ENCODE measurements around the gene FGA. TPM values are rescaled to one million over a fixed set of nuclear protein-coding genes. Genes with fewer than 3 reads are reported as not detected.

The FGA gene
- total RNA-seq, 8 experiments from 2014 or later, result 0.08 to 0.52 (median 0.09) TPM; not detected in 5

DNA sequence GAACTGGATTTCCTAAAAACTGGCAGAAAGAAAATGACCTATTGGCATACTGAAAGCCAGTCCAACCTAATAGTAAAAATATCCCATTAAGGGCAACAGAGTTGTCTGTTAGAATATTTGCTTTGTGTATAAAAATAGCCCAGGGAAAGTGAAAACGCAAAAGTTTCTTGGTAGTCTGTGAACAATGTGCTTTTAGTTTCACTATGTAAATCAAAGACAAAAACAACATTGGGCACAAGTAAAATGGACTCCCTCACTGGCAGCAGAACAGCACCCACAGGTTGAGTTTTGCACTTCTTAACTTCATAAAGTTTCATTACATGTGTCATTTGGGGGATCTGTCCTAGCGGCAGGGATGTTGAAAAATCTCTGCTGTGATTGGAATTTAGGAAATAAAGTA, 26.2 kb upstream of the FGA start:
- ATAC-seq (replicated peaks in 6 of 8), result peak in 2 of 8 experiments; percentile 38 to 58
- 0 to 100% (median 78%) methylated on average over 1 to 2 of the region's 2 CpGs for WGBS, 10 experiments
- in situ Hi-C loops (cut with MboI; ENCODE audit: low pct_unique_long_range_greater_than_20kb in 2 of 9, low sequenced_read_pairs in 9 of 9, unreplicated experiment in 9 of 9), result loop anchor here in 1 of 9 experiments (25.0 kb wide), 1 partner anchor 229 kb away; no protein-coding TSS in a partner anchor

DNA sequence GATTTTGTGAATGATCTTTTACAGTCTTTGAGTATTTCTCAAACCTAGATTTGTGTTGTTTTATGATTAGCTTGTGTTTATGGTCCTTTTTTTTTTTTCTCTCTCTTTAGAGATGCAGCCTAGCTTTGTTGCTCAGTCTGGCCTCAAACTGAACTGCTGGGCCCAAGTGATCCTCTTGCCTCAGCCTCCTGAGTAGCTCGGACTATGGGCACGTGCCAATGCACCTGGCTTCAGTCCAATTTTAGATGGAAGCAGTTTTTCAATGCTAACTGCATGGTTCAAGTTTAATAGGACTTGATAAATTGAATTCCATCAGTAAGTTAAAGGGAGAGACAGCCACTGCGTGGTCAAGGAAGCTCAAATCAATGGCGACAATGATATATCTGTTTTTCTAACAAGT, 25.7 kb upstream of the FGA start:
- in situ Hi-C loops (cut with MboI; ENCODE audit: low pct_unique_long_range_greater_than_20kb in 2 of 9, low sequenced_read_pairs in 9 of 9, unreplicated experiment in 9 of 9), result loop anchor here in 1 of 9 experiments (25.0 kb wide), 1 partner anchor 229 kb away; no protein-coding TSS in a partner anchor
- no peak for ATAC-seq (replicated peaks in 6 of 8)
- Histone ChIP-seq H3K4me3 (no peak overlapping the region), H3K27ac (no peak overlapping the region), H3K4me1 (replicated peaks in 1 of 2) (no peaks in the 10 kb centered on the region)
- WGBS, 10 experiments, result 8 to 100% (median 79%) methylated on average over 1 to 4 of the region's 4 CpGs; no CpG with 5 or more reads in 1 of the 10 experiments

More for the DNA sequence above, 26.2 kb upstream of the FGA start:
- Histone ChIP-seq H3K27ac (no peak overlapping the region), H3K4me1 (replicated peaks in 1 of 2) (no peaks in the 10 kb centered on the region), H3K4me3 (no peak overlapping the region)

DNA sequence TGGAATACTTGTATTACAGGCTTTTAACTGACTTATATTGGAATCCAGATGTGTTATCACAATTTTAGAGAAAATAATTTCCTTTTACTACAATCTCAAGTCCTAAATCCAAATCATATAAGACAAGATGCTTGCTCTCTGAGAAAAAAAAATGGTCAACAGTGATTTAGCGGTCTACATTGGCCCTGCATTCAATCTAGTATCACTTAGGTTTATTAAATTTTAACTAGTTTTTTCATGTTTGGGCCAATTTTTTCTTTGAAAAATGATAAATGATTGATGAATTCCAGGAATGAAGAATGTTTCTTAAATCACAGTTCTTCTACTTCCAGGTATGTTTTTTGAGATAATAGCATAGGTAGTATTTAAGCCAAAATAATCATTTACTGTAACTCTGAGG, 24.7 kb upstream of the FGA start:
- in situ Hi-C loops (cut with MboI; ENCODE audit: low pct_unique_long_range_greater_than_20kb in 2 of 9, low sequenced_read_pairs in 9 of 9, unreplicated experiment in 9 of 9), result loop anchor here in 1 of 9 experiments (25.0 kb wide), 1 partner anchor 228 kb away; no protein-coding TSS in a partner anchor
- H3K4me1 ChIP-seq (replicated peaks in 1 of 2), result no peaks in the 10 kb centered on the region
- ATAC-seq (replicated peaks in 6 of 8), result no peak
- no peak overlapping the region for H3K27ac ChIP-seq
- H3K4me3 ChIP-seq, result no peak overlapping the region
- 17 to 100% (median 72%) methylated on average over 1 of the region's 1 CpG for WGBS, 10 experiments

GRCh38 chr4:154614306-154614705, 23.8 kb upstream of the FGA start:
- no peaks in the 10 kb centered on the region for H3K4me1 ChIP-seq (replicated peaks in 1 of 2)
- H3K4me3 ChIP-seq, result no peak overlapping the region
- H3K27ac ChIP-seq, result no peak overlapping the region
- ATAC-seq (replicated peaks in 6 of 8), result no peak
- in situ Hi-C loops (cut with MboI; ENCODE audit: low pct_unique_long_range_greater_than_20kb in 2 of 9, low sequenced_read_pairs in 9 of 9, unreplicated experiment in 9 of 9), result loop anchor here in 1 of 9 experiments (25.0 kb wide), 1 partner anchor 227 kb away; no protein-coding TSS in a partner anchor

DNA sequence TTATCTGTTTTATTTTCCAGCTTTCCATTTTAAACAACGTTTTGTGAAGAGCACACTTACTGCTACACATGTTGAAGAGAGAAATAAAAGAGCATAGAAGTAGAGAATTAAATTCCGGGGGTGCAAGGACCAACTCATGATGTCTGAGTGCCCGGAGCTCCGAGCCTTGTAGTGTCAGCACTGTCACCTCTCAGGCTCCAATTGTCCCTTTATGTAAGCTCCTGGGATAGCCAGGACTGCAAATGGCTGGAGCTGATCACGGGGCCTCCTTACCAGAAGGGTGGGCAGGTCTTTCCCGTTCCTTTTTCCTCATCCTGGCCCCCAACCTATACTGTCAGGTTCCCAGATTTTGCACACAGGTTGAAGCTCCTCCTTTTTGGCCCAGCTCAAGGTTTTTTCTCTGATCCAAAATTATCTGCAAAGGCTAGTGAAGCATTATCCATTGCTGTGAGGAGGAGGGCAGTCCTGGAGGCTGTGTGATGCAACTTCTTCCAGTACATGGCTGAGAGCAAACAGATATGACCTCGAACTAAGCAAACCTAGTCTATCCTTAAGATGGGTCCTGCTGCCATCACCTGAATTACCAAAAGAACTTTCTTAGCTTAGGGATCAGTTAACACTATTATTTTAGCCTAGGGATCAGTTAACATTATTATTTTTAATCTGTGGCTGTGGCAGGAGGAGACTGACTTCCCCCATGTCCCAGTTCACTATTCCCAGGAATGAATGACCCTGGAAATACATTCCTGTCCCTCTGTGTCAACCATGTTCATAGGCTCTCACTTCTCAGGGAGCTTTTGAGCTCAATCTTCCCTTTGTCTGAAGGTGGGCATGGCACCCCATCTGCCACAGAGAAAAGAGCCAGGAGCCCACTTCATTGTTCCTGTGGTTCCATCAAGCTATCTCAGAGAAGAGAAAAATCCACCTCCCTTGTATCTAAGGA, 22.2 kb upstream of the FGA start, which contains the start of gene FGG:
Gene FGG, minus strand, starts transcription at position 185 of the 943 bp plus-strand sequence. Its CDS starts 47 bp downstream, at position 138.
- ATAC-seq (replicated peaks in 6 of 8), result peak in 1 of 8 experiments; percentile 41
- WGBS, 10 experiments, result 0 to 86% (median 65%) methylated on average over 1 to 7 of the region's 7 CpGs
- Histone ChIP-seq H3K27ac (no peak within 1 kb of the TSS), H3K4me1 (replicated peaks in 1 of 2) (no peaks in the 10 kb centered on the region), H3K4me3 (no peak within 1 kb of the TSS)
- in situ Hi-C loops (cut with MboI; ENCODE audit: low pct_unique_long_range_greater_than_20kb in 2 of 9, low sequenced_read_pairs in 9 of 9, unreplicated experiment in 9 of 9), result loop anchor here in 1 of 9 experiments (25.0 kb wide), 1 partner anchor 225 kb away; no protein-coding TSS in a partner anchor

DNA sequence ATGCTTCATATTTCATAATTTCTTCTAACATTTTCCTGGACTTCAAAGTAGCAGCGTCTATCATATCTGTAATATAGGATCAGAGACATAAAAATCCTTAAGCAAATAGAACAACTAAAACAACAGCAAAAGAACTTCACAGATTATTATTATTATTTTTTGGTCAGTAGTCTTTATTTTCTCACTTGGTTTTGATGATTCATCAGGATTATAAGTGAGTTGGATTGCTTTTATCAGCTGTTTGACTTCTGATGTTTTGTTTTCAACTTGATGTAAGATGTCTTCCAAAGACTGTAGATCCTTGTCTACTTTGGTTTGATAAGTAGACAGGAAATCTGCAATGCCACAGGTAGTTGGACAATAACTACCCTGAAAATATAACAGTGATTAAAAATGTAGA, 21.3 kb upstream of the FGA start:
- no peak for ATAC-seq (replicated peaks in 6 of 8)
- H3K4me1 ChIP-seq (replicated peaks in 1 of 2), result no peaks in the 10 kb centered on the region
- WGBS, 10 experiments, result 0 to 80% (median 71%) methylated on average over 1 of the region's 1 CpG; no CpG with 5 or more reads in 5 of the 10 experiments
- H3K4me3 ChIP-seq, result no peak overlapping the region
- H3K27ac ChIP-seq, result no peak overlapping the region
- in situ Hi-C loops (cut with MboI; ENCODE audit: low pct_unique_long_range_greater_than_20kb in 2 of 9, low sequenced_read_pairs in 9 of 9, unreplicated experiment in 9 of 9), result loop anchor here in 1 of 9 experiments (25.0 kb wide), 1 partner anchor 225 kb away; no protein-coding TSS in a partner anchor

GRCh38 chr4:154610582-154610981, 20.0 kb upstream of the FGA start:
- in situ Hi-C loops (cut with MboI; ENCODE audit: low pct_unique_long_range_greater_than_20kb in 2 of 9, low sequenced_read_pairs in 9 of 9, unreplicated experiment in 9 of 9), result loop anchor here in 1 of 9 experiments (25.0 kb wide), 1 partner anchor 223 kb away; no protein-coding TSS in a partner anchor
- 0 to 76% (median 60%) methylated on average over 1 to 4 of the region's 4 CpGs for WGBS, 10 experiments
- Histone ChIP-seq H3K4me3 (no peak overlapping the region), H3K4me1 (replicated peaks in 1 of 2) (no peaks in the 10 kb centered on the region), H3K27ac (no peak overlapping the region)
- no peak for ATAC-seq (replicated peaks in 6 of 8)

DNA sequence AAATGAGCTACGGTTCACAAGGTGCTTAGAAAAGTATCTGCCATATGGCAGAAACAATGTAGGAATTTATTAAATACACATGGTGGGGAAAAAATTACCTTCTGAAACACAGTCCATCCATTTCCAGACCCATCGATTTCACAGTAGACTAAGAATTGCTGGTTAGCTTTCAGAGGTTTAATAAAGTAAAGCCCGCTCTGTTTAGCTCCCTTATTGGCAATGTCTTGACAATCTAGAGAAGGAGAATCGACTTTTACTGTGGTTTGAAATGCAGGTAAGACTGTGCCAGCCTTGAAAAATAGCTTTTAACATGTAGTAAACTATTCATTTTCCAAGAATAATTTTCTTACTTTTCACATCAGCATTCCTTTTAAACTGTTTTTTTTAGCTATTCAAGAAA, 19.0 kb upstream of the FGA start:
- no peak overlapping the region for H3K4me3 ChIP-seq
- no peak overlapping the region for H3K27ac ChIP-seq
- in situ Hi-C loops (cut with MboI; ENCODE audit: low pct_unique_long_range_greater_than_20kb in 2 of 9, low sequenced_read_pairs in 9 of 9, unreplicated experiment in 9 of 9), result loop anchor here in 1 of 9 experiments (25.0 kb wide), 1 partner anchor 222 kb away; no protein-coding TSS in a partner anchor
- 0 to 92% (median 69%) methylated on average over 1 to 4 of the region's 4 CpGs for WGBS, 10 experiments
- no peak for ATAC-seq (replicated peaks in 6 of 8)
- no peaks in the 10 kb centered on the region for H3K4me1 ChIP-seq (replicated peaks in 1 of 2)

- 42 to 92% (median 62%) methylated on average over 2 to 3 of the region's 3 CpGs; no CpG with 5 or more reads in 6 of the 10 experiments for WGBS, 10 experiments
- in situ Hi-C loops (cut with MboI; ENCODE audit: low pct_unique_long_range_greater_than_20kb in 2 of 9, low sequenced_read_pairs in 9 of 9, unreplicated experiment in 9 of 9), result loop anchor here in 1 of 9 experiments (25.0 kb wide), 1 partner anchor 221 kb away; no protein-coding TSS in a partner anchor
- no peaks in the 10 kb centered on the region for H3K4me1 ChIP-seq (replicated peaks in 1 of 2)
- H3K27ac ChIP-seq, result no peak overlapping the region
- no peak for ATAC-seq (replicated peaks in 6 of 8)
- no peak overlapping the region for H3K4me3 ChIP-seq
Measured at GRCh38 chr4:154608361-154609252, 18.1 kb upstream of the FGA start.

GRCh38 chr4:154606728-154607723, 16.5 kb upstream of the FGA start:
- no peak overlapping the region for H3K4me3 ChIP-seq
- no peaks in the 10 kb centered on the region for H3K4me1 ChIP-seq (replicated peaks in 1 of 2)
- no peak for ATAC-seq (replicated peaks in 6 of 8)
- no peak overlapping the region for H3K27ac ChIP-seq
- in situ Hi-C loops (cut with MboI; ENCODE audit: low pct_unique_long_range_greater_than_20kb in 2 of 9, low sequenced_read_pairs in 9 of 9, unreplicated experiment in 9 of 9), result loop anchor here in 1 of 9 experiments (25.0 kb wide), 1 partner anchor 220 kb away; no protein-coding TSS in a partner anchor
- whole genome bisulfite sequencing, 10 experiments, result 14 to 100% (median 87%) methylated on average over 1 to 6 of the region's 6 CpGs; no CpG with 5 or more reads in 1 of the 10 experiments

- 0 to 100% (median 91%) methylated on average over 1 to 4 of the region's 4 CpGs for WGBS, 10 experiments
- Histone ChIP-seq H3K4me1 (replicated peaks in 1 of 2) (no peaks in the 10 kb centered on the region), H3K27ac (no peak overlapping the region), H3K4me3 (no peak overlapping the region)
- no peak for ATAC-seq (replicated peaks in 6 of 8)
- in situ Hi-C loops (cut with MboI; ENCODE audit: low pct_unique_long_range_greater_than_20kb in 2 of 9, low sequenced_read_pairs in 9 of 9, unreplicated experiment in 9 of 9), result loop anchor here in 1 of 9 experiments (25.0 kb wide), 1 partner anchor 217 kb away; no protein-coding TSS in a partner anchor
Measured at GRCh38 chr4:154604696-154605200, 14.2 kb upstream of the FGA start.

Measured in motor neuron (in vitro differentiated cells).